K562 (cell line): ENCODE measurements around the gene NBR1. TPM values are rescaled to one million over a fixed set of nuclear protein-coding genes. Genes with fewer than 3 reads are reported as not detected.

Experiments
- ARID4B ChIP-seq: sonication (generic); formaldehyde crosslinking; IDR thresholded peaks from 2 replicates; pipeline ENCODE4 v1.8.0; 2022; ENCODE audit warnings: mild to moderate bottlenecking, missing genetic modification reagents
- ATF1 ChIP-seq, 2 experiments: fragments of 450-650 bp in 1 of 2; IDR thresholded peaks; 2 replicates each; pipeline ENCODE4 v1.6.1; 2016; ENCODE audit warnings: missing compliant biosample characterization in 1 of 2, missing genetic modification characterization in 1 of 2
- CUX1 ChIP-seq: fragments of 200-800 bp; sonication (Bioruptor generic); IDR thresholded peaks from 2 replicates; pipeline ENCODE4 v1.6.1; 2016; ENCODE audit warnings: missing genetic modification characterization, missing compliant biosample characterization
- NONO ChIP-seq, 2 experiments: fragments of 200-400 bp in 1 of 2; fragments of 450-650 bp in 1 of 2; formaldehyde crosslinking in 1 of 2; IDR thresholded peaks; 2 replicates each; pipeline ENCODE4 v1.6.1; 2017; ENCODE audit warnings: low read depth in 2 of 2, mild to moderate bottlenecking in 2 of 2, moderate library complexity in 2 of 2, low read length in 1 of 2
- TEAD4 ChIP-seq, 2 experiments: sonication (generic) in 1 of 2; formaldehyde crosslinking in 1 of 2; IDR thresholded peaks; 2 replicates each; pipeline versions ENCODE4 v1.6.1 to v1.8.0; 2012 to 2022; ENCODE audit warnings: borderline replicate concordance in 1 of 2, inconsistent platforms in 1 of 2, low read length in 1 of 2, mild to moderate bottlenecking in 1 of 2, missing genetic modification reagents in 1 of 2
- ZNF639 ChIP-seq, 2 experiments: fragments of 200-800 bp in 1 of 2; sonication (Bioruptor generic) in 1 of 2; sonication (generic) in 1 of 2; formaldehyde crosslinking in 1 of 2; IDR thresholded peaks in 1 of 2; conservative IDR thresholded peaks in 1 of 2; 2 replicates each; pipeline versions ENCODE4 v1.5.0 to v1.6.1; 2016 to 2020; ENCODE audit warnings: missing compliant biosample characterization in 1 of 2, missing genetic modification characterization in 1 of 2, missing genetic modification reagents in 1 of 2
- polyA plus RNA-seq, 8 experiments: library from polyadenylated mRNA; depleted of rRNA in 4 of 8; stranded (reverse) in 5 of 8; unstranded in 3 of 8; fragments of >200 nt; fragmentation: Nextera tagmentation in 2 of 8; fragmentation: Illumina TruSeq in 1 of 8; extraction: Ambion mirVana in 2 of 8; extraction: Trizol in 1 of 8; gene quantifications; 2 replicates each; pipeline versions ENCODE4 v1.2.1 to v1.2.3, GENCODE V29; 2011 to 2014; ENCODE audit warnings: inconsistent platforms in 1 of 8, missing spikeins in 1 of 8
- total RNA-seq, 7 experiments: library from RNA; depleted of rRNA in 6 of 7; stranded (reverse); fragments of >200 nt in 6 of 7; fragmentation: Illumina TruSeq in 2 of 7; extraction: Trizol in 2 of 7; gene quantifications; 2 replicates each; pipeline versions ENCODE4 v1.2.1 to v1.2.3, GENCODE V29; 2011 to 2021; ENCODE audit warnings: low replicate concordance in 1 of 7

NBR1 gene
- total and polyA plus RNA-seq, 9 of the 15 experiments (the other 6 are each of a cell fraction or from before 2014, with no cell fraction given) = 4.2 to 70.1 (median 39.9) TPM

GRCh38 chr17:43170140-43170765 is 761 bp upstream of the NBR1 start (continued):
- no peak; the same call in none of the 2 replicates for TF ChIP-seq ARID4B (CRISPR knock-in tag)
- peak; percentile 73 for TF ChIP-seq ATF1 (CRISPR knock-in tag; IDR thresholded peaks at IDR 0.05)
- peak; percentile 99 for TF ChIP-seq ATF1 (tag; IDR thresholded peaks at IDR 0.05)
- peak in 1 of 2 experiments; percentile 62; a peak in 1 of 4 replicates for TF ChIP-seq NONO (IDR thresholded peaks at IDR 0.05; ENCODE audit: low read depth in 2 of 2, low read length in 1 of 2)
- TF ChIP-seq TEAD4 (IDR thresholded peaks at IDR 0.05; ENCODE audit: low read length) = no peak
- TF ChIP-seq TEAD4 (CRISPR knock-in tag; IDR thresholded peaks at IDR 0.05; ENCODE audit: borderline replicate concordance) = no peak
- no peak for TF ChIP-seq CUX1 (CRISPR knock-in tag)
- TF ChIP-seq ZNF639 (CRISPR knock-in tag; conservative IDR thresholded peaks at IDR 0.05 in 1 of 2, IDR thresholded peaks at IDR 0.05 in 1 of 2) = peak in 1 of 2 experiments; percentile 29; a peak in 1 of 4 replicates
